ENCODE data around the gene ZFP92.
"Not testable (repeated sequence)": the region's sequence is repeated elsewhere in the genome, so short reads cannot be mapped to it uniquely, and the experiment has no call there.

Gene ZFP92

GRCh38 chrX:153381684-153382532 is 29.4 kb upstream of the ZFP92 start:
- Mint-ChIP-seq H3K4me3 (no peak overlapping the region), H3K4me1 (no peaks in the 10 kb centered on the region), H3K27me3 (no peaks in the 10 kb centered on the region), H3K9me3 (no peaks in the 10 kb centered on the region), H3K27ac (peak overlapping the region in 1 of 2 donors; percentile 62)
- ATAC-seq: peak; percentile 77
- peak; percentile 18 to 31 for DNase-seq

GRCh38 chrX:153382563-153383482 is 28.4 kb upstream of the ZFP92 start:
- Mint-ChIP-seq H3K27ac (no peak overlapping the region), H3K4me3 (no peak overlapping the region), H3K4me1 (no peaks in the 10 kb centered on the region), H3K9me3 (no peaks in the 10 kb centered on the region), H3K27me3 (no peaks in the 10 kb centered on the region)
- DNase-seq (no peak), ATAC-seq (no peak)

GRCh38 chrX:153384390-153384789 is 26.9 kb upstream of the ZFP92 start:
- ATAC-seq (no peak), DNase-seq (no peak)
- no peaks in the 10 kb centered on the region for H3K9me3 Mint-ChIP-seq
- no peak overlapping the region for H3K27ac Mint-ChIP-seq
- no peaks in the 10 kb centered on the region for H3K4me1 Mint-ChIP-seq
- no peaks in the 10 kb centered on the region for H3K27me3 Mint-ChIP-seq
- no peak overlapping the region for H3K4me3 Mint-ChIP-seq

- H3K4me1 Mint-ChIP-seq, ATAC-seq, DNase-seq, H3K27me3 Mint-ChIP-seq, H3K9me3 Mint-ChIP-seq, H3K4me3 Mint-ChIP-seq, H3K27ac Mint-ChIP-seq: not testable (repeated sequence)
Observed at GRCh38 chrX:153384973-153385372, 26.3 kb upstream of the ZFP92 start.

GRCh38 chrX:153386097-153386496 is 25.2 kb upstream of the ZFP92 start:
- Mint-ChIP-seq H3K9me3 (no peaks in the 10 kb centered on the region), H3K4me1 (no peaks in the 10 kb centered on the region), H3K27ac (no peak overlapping the region), H3K4me3 (no peak overlapping the region), H3K27me3 (no peaks in the 10 kb centered on the region)
- ATAC-seq: no peak
- DNase-seq: no peak

GRCh38 chrX:153387345-153387744 is 23.9 kb upstream of the ZFP92 start:
- ATAC-seq (no peak), DNase-seq (no peak)
- no peaks in the 10 kb centered on the region for H3K9me3 Mint-ChIP-seq
- no peaks in the 10 kb centered on the region for H3K4me1 Mint-ChIP-seq
- no peak overlapping the region for H3K4me3 Mint-ChIP-seq
- no peak overlapping the region for H3K27ac Mint-ChIP-seq
- H3K27me3 Mint-ChIP-seq: no peaks in the 10 kb centered on the region

GRCh38 chrX:153387987-153388721 is 23.1 kb upstream of the ZFP92 start:
- H3K9me3 Mint-ChIP-seq: no peaks in the 10 kb centered on the region
- no peak for ATAC-seq
- H3K27ac Mint-ChIP-seq: no peak overlapping the region
- no peak for DNase-seq
- no peaks in the 10 kb centered on the region for H3K27me3 Mint-ChIP-seq
- no peak overlapping the region for H3K4me3 Mint-ChIP-seq
- no peaks in the 10 kb centered on the region for H3K4me1 Mint-ChIP-seq

GRCh38 chrX:153388722-153389459 is 22.4 kb upstream of the ZFP92 start:
- no peak overlapping the region for H3K4me3 Mint-ChIP-seq

GRCh38 chrX:153389460-153389768 is 21.9 kb upstream of the ZFP92 start:
- H3K27me3 Mint-ChIP-seq, DNase-seq, ATAC-seq, H3K27ac Mint-ChIP-seq, H3K4me1 Mint-ChIP-seq, H3K9me3 Mint-ChIP-seq, H3K4me3 Mint-ChIP-seq: not testable (repeated sequence)

More at GRCh38 chrX:153388722-153389459, 22.4 kb upstream of the ZFP92 start:
- ATAC-seq: no peak
- Mint-ChIP-seq H3K4me1 (no peaks in the 10 kb centered on the region), H3K27ac (no peak overlapping the region), H3K27me3 (no peaks in the 10 kb centered on the region), H3K9me3 (no peaks in the 10 kb centered on the region)
- DNase-seq: no peak

- peak overlapping the region in 1 of 2 donors; percentile 52 for H3K27ac Mint-ChIP-seq
- H3K9me3 Mint-ChIP-seq: no peaks in the 10 kb centered on the region
- ATAC-seq (no peak), DNase-seq (no peak)
- no peak overlapping the region for H3K4me3 Mint-ChIP-seq
- H3K4me1 Mint-ChIP-seq: no peaks in the 10 kb centered on the region
- no peaks in the 10 kb centered on the region for H3K27me3 Mint-ChIP-seq
Observed at GRCh38 chrX:153392642-153393321, 18.5 kb upstream of the ZFP92 start.

GRCh38 chrX:153394612-153395011 is 16.7 kb upstream of the ZFP92 start:
- DNase-seq (no peak), ATAC-seq (no peak)
- Mint-ChIP-seq H3K4me1 (peaks cover 2% of the 10 kb centered on the region), H3K27ac (no peak overlapping the region), H3K4me3 (no peak overlapping the region), H3K9me3 (no peaks in the 10 kb centered on the region), H3K27me3 (no peaks in the 10 kb centered on the region)

GRCh38 chrX:153395613-153396319 is 15.5 kb upstream of the ZFP92 start:
- Mint-ChIP-seq H3K4me3 (no peak overlapping the region), H3K27me3 (no peaks in the 10 kb centered on the region), H3K27ac (no peak overlapping the region), H3K4me1 (peaks cover 8% of the 10 kb centered on the region), H3K9me3 (no peaks in the 10 kb centered on the region)
- ATAC-seq (no peak), DNase-seq (no peak)

GRCh38 chrX:153396320-153397195 is 14.7 kb upstream of the ZFP92 start:
- no peaks in the 10 kb centered on the region for H3K9me3 Mint-ChIP-seq
- peaks cover 8% of the 10 kb centered on the region for H3K4me1 Mint-ChIP-seq
- ATAC-seq (peak; percentile 14), DNase-seq (no peak)
- no peaks in the 10 kb centered on the region for H3K27me3 Mint-ChIP-seq
- no peak overlapping the region for H3K27ac Mint-ChIP-seq
- H3K4me3 Mint-ChIP-seq: no peak overlapping the region
